ENCODE data around the gene CCDC188.
"Not testable (repeated sequence)": the region's sequence is repeated elsewhere in the genome, so short reads cannot be mapped to it uniquely, and the experiment has no call there.

CCDC188 gene

DNA sequence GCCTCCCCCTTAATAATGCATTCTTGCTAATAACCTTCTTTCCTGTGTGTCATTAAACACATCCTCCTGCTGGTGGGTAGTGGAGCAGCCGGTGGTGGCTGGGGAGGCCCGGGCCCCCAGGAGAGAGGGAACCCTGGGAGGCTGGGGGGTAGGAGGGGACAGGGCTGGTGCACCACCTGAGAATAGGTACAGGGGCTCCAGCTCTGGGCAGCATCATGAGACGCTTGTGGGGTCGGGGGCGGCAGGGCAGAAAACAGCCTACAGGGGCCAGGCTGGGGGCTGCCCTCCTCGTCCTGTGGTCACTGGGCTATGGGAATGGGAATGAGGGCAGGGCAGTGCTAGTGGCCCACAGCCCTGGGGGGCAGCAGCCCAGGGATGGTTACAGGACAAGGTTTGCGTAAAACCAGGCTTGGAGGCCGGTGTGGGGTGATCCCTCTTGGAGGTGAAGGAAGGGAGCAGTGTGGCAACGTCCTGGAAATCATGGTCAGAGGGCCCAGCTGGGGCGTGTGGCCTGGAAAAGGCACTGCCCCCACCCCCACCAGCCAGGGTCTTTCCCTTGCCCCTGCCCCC is 18.5 kb upstream of the CCDC188 start:
- no peak for DNase-seq

- DNase-seq: no peak
Measured at GRCh38 chr22:20167643-20168322, 16.9 kb upstream of the CCDC188 start.

GRCh38 chr22:20166703-20167102 is 15.8 kb upstream of the CCDC188 start:
- no peak for DNase-seq

GRCh38 chr22:20165913-20166312 is 15.1 kb upstream of the CCDC188 start:
- no peak for DNase-seq

DNA sequence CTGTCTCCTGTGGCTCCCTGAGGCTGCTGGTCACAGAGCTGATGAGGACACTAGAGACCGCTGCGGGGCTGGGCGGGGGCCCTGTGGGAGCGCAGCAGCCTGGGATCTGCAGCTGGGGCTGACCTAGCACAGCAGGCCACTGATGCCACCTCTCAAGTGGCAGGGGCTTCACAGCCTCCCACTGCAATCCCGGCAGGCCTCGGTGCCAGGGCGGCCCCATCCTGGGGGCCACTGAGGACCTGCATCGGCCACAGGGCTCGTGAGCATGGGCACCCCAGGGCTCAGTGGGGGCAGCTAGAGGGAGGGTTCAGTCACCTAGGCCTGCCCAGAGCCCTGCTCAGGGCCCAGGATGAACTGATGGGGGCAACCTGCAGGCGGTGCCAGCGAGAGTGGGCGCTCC is 14.6 kb upstream of the CCDC188 start:
- no peak for DNase-seq

DNA sequence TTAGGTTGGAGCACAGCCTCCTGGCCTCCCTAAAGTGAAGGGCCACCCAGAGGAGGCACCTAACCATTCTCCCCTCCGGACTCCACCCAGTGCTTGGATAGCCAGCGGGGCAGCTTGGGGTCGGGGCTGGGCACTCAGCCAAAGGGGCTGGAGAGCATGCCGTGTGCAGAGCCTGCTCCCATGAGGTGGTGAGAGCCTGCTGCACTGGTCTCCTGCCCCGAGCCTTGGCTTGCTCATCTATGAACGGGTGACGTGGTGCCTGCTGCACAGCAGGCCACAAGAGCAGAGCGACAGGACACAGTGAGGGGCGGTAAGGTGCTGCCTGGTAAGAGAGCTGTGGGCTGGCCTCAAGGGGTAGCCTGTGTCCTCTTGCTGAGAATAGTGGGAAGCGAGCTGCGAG is 14.0 kb upstream of the CCDC188 start:
- no peak for DNase-seq

GRCh38 chr22:20160041-20160440 is 9.2 kb upstream of the CCDC188 start:
- no peak for DNase-seq

DNA sequence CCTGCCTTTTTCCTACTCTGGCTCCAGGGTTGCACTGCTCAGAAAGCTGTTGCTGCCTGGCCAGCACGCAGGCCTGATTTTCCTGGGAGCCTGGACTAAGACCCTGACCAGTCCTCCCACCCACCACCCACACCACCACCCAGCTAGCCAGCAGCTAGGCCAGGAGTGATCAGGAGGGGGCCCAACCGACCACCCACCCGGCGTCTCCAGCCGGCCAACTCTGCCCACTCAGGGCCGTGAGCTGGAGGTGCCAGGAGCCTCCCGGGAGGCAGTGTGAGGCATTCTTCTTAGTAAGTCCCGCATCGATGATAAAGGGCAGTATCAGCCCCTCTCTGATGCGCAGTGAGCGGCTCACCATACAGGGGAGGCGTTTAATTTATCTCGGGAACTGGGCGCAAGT is 8.7 kb upstream of the CCDC188 start:
- DNase-seq: not testable (repeated sequence)

DNA sequence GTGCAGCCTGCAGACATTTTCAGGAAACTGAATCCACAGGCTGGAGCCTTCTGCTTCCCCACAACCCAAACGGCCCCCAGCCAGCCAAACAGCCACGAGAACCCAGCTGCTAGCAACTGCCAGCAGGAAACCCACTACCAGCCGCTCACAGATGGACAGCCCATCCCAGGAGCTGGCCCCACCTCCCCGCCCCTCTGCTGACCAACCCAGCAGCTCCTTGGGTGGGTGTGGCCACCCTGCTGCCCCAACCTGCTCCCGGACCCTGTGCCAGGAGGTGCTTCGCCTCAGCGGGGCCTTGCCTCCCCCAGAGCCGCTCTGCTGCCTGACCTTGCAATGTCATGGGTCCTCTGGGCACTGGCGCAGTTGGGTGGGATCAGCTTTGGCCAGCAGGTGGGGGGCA is 8.2 kb upstream of the CCDC188 start:
- DNase-seq: no peak

- DNase-seq: no peak
Measured at GRCh38 chr22:20158391-20159036, 7.7 kb upstream of the CCDC188 start.

- DNase-seq: no peak
Measured at GRCh38 chr22:20157430-20158183, 6.8 kb upstream of the CCDC188 start.

DNA sequence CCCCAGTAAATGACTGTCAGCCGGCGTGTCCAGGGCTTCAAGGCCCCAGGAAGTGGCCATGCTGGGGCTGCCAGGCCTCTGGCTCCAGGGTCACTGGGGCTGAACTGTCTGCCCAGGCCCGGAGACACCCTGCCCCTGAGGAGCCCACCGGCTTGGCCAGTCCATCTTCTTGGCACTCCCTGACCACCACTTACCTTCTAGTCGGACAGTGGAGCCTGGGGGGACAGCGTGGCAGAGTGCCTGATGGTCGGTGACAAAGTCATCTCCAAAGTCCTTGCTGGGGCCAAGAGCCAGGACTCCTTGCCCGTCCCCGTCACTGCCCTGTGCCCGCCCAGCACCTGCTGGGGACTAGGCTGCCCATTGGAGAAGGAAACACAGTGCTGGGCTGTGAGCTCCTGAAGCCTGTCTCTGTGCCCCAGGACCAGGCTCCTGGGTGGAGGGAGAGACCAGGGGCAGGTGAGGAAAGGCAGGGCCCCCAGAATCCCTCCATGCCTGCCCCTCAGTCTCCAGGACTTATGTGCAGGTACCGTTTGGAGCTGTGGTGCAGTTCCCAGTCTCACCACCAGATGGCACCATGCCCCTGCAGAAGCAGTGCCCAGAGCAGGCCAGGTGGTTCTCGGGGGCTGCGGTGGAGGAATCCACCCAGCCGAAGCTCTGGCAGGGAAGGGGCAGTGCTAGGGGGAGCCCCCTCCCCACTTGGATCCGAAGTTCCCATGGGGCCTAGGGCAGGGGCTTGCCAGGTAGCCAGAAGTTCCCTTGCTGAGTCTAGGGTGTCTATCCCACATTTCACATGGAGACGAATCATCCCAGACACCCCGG is 6.0 kb upstream of the CCDC188 start:
- DNase-seq: peak; percentile 77

DNA sequence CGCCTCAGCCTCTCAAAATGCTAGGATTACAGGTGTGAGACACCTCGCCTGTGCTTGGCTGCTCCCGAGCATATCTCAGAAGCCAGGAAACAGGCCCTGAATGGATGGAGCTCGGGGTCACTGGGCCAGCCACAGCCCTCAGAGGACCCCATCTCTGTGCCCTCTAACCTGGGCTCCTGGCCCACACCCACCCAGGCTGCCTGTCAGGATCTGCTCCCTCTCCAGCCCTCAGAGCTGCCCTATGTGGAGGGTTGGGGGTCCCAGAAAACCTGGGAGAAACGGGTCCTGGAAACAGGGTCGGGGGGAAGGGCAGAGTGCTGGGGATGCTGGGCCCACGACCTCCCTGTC is 5.2 kb upstream of the CCDC188 start:
- DNase-seq: no peak

GRCh38 chr22:20155330-20156041 is 4.6 kb upstream of the CCDC188 start:
- no peak for DNase-seq

- DNase-seq: no peak
Measured at GRCh38 chr22:20154602-20155187, 3.8 kb upstream of the CCDC188 start.

DNA sequence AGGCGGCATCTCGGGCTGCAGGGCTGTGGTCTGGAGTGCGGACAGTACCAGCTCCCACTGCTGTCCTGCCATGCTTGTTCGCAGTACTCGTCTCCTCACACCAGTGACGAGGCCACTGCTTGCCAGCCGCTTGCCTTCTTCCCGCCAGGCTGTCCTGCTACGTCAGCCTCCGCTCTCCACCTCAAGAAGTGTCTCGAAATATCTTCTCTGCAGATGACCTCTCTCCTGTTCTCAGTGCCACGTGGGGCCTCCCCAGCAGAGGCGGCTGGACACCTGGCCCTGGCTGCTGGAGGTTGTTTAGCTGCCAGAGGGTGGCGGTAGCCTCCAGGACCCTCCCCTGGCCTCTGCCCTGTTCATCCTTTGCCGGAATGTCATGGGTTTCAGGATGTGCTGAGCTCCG is 3.1 kb upstream of the CCDC188 start:
- DNase-seq: no peak

- no peak for DNase-seq
Measured at GRCh38 chr22:20152464-20152890, 1.6 kb upstream of the CCDC188 start.

GRCh38 chr22:20151276-20151588 is 377 bp upstream of the CCDC188 start:
- DNase-seq: no peak

DNA sequence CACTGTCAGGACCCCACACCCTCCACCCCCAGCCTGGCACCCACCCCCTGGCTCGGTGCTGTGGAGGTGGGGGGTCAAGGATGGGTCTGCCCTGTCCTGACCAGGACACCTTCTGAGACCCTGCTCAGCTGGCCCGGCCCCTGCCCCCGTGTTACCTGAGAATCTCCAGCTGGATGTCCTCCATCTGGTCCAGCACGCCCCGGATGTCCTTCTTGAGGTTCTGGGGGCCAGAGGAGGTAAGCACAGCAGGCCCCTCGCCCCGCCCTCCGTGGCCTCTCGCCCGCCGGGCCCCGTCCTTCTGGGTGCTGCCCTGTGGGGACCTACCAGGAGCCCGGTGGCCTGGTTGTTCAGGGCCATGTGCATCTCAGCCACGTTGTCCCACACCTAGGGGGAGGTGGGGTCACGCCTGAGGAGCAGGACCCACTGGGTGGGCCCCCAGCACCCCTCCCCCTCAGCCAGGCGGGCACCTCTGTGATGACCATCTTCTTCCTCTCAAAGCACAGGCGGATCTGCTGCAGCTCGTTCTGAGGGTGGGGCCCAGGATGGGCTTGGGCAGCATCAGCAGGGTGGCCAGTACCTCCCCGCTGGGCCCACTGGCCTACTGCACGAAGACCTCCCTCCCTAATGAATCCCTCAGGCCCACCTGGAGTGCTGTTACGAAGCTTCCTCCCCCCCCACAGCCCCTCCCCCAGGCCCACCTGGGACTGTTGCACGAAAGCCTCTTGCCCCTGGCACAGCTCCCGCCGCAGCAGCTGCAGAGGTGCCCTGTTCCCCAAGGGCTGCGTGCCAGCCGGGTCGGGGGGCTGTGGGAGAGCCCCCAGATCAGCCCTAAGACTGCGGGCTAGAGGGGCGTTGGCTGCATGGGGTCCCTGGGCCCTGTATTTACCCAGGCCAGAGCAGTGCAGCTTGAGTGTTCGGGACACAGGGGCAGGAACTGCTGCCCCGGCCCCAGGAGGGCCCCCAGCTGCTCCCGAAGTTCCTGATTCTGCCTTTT is 1.3 kb downstream of the CCDC188 start:
- no peak for DNase-seq

GRCh38 chr22:20148414-20148813 is 2.4 kb downstream of the CCDC188 start:
- no peak for DNase-seq
